Stimulated activated CD4-positive, alpha-beta T cell treated with anti-CD3 and anti-CD28 coated beads, Interleukin-1b, Interleukin-23, amount 100 ng/mL, for 48 hours (primary cell): ENCODE data around the gene PLA2G5.
"Not testable (repeated sequence)": the region's sequence is repeated elsewhere in the genome, so short reads cannot be mapped to it uniquely, and the experiment has no call there.

Experiments used
- DNase-seq: peaks from one replicate; pipeline ENCODE4 v3.0.0-alpha.2; 2020

PLA2G5 gene

DNA sequence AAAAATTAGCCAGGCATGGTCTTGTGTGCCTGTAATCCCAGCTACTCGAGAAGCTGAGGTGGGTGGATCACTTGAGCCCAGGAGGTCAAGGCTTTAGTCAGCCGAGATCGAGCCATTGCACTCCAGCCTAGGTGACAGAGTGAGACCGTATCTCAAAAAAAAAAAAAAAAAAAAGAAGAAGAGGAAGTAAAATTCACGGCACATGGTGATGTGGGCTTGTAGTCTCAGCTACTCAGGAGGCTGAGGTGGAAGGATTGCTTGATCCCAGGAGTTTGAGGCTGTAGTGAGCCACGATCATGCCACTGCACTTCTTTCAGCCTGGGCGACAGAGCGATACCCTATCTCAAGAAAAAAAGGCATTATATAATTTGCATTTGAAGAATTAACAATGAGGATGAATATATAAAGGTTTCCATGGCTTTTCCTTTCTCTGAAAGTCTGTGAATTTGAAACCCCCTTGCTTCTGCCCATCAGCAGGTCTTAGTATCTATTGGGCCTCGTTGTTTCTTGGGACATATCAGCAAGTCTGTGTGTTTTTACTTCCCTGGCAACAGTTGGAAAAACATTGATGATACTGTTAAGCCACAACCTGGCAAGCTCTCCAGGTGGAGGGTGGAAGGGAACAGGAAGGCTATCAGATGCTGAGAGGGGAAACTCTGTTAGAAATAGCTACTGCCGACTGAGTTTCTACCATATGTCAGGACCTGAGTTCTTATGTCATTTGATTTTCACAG is 53.9 kb downstream of the PLA2G5 start:
- no peak for DNase-seq

DNA sequence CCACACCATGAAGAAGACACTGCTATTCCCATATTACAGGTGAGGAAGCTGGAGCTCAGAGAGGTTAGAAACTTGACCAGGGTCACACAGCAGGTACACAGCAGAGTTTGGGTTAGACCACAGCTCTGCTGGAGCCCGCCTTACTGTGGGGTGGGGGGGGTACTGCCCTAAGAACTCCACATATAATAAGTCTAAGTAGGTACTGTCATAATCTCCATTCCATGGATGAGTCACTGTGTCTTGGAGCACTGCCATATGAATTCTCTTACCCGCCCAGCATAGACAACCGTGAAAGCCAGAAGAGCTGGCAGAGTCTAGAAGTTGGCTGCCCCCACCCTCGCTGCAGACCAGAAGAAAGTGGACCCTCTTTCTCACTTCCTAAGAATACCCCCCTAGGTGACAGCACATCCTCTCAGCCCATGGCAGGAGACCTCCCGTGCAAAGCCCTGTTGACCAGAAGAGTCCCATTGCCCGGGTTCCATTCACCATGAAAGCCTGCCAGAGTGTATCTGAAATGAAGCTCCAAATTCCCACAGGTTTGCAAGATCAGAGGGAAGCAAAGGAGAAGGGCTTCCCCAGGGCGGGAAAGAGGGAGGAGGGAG is 54.6 kb downstream of the PLA2G5 start:
- DNase-seq = no peak

GRCh38 chr1:20125100-20125499 is 55.1 kb downstream of the PLA2G5 start:
- no peak for DNase-seq

- DNase-seq = no peak
Measured at GRCh38 chr1:20126041-20126805, 56.2 kb downstream of the PLA2G5 start.

DNA sequence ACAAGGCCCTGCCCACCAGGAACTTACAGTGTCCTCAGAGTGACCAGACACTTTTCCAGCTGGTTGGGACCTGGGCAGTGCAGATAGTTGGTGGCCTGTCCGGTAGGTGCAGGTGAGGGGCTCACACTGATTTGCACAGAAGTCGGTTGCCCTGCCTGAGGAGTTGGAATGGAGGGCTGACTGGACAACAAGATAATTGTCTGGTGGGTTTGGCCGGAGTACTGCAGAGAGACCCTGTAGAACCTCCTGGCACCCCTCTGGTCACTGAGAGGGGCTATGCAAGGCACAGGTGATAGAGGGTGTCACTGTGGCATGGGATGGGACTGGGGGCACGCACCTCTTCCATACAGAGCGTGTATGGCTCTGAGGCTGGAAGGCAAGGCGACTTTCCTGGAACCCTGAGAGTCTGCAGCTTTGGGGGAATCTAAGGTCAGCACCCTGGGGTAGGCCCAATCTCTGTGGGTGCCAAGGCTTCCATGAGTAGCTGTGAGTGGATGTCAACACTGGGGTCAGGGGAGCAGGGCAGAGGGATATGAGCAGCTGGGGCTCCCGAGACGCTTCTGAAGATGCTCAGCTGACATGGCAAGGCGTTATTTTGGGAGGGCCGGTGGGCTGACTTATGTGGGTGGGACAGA is 56.9 kb downstream of the PLA2G5 start:
- DNase-seq = no peak

GRCh38 chr1:20130518-20130917 is 60.5 kb downstream of the PLA2G5 start:
- DNase-seq = not testable (repeated sequence)

DNA sequence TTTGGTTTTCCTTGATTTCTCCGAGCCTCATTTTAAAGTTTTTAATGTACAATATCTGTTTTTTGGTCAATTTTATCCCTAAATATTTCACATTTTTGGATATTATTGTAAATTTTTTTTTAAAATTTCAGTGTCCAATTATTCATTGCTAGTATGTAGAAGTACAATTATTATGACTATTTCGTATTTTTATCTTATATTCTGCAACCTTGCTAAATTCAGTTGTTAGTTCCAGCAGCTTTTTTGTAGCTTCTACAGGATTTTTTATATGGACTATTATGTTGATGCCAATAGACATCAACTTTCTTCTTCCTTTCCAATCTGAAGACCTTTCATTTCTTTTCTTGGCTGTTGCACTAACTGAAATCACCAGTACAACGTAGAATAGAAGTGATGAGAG is 65.0 kb downstream of the PLA2G5 start:
- DNase-seq = no peak

DNA sequence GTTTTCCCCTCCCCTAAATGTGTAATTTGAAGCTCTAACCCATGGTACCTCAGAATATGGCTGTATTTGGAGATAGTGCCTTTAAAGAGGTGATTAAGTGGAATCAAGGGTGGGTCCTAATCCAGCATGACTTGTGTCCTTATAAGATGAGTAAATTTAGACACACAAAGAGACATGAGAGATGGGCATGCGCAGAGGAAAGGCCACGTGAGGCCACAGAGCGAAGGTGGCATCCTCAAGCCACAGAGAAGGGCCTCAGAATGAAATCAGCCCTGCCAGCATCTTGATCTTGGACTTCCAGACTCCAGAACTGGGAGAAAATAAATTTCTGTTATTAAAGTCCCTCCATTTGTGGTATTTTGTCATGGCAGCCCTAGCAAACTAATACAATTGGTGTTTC is 66.3 kb downstream of the PLA2G5 start:
- no peak for DNase-seq

DNA sequence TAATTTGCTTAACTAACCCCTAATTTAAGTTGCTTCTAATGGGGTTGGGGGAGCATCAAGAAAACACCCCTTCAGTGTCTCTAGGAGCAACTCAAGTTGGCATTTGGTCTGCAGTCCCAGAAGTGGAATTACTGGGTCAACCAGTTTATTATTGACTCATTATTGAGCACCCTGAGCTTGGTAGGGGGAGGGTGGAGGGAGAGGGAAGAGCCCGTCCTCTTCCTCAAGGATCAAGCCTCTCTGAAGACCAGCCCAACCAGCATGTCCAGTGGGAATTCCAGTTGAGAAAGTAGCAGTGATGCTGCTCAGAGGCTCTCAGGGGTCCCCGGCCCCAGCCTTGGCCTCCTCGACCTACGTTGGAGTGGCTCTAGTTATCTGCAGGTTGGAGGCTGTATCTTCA is 67.1 kb downstream of the PLA2G5 start:
- DNase-seq = no peak

GRCh38 chr1:20137604-20138003 is 67.6 kb downstream of the PLA2G5 start:
- no peak for DNase-seq

- DNase-seq = no peak
Measured at GRCh38 chr1:20138346-20138745, 68.4 kb downstream of the PLA2G5 start.

- DNase-seq = no peak
Measured at GRCh38 chr1:20138961-20139550, 69.1 kb downstream of the PLA2G5 start, which contains the start of gene PLA2G2F. PLA2G2F (plus strand) TSS chr1:20139323; CDS start chr1:20139428, 105 bp downstream.

DNA sequence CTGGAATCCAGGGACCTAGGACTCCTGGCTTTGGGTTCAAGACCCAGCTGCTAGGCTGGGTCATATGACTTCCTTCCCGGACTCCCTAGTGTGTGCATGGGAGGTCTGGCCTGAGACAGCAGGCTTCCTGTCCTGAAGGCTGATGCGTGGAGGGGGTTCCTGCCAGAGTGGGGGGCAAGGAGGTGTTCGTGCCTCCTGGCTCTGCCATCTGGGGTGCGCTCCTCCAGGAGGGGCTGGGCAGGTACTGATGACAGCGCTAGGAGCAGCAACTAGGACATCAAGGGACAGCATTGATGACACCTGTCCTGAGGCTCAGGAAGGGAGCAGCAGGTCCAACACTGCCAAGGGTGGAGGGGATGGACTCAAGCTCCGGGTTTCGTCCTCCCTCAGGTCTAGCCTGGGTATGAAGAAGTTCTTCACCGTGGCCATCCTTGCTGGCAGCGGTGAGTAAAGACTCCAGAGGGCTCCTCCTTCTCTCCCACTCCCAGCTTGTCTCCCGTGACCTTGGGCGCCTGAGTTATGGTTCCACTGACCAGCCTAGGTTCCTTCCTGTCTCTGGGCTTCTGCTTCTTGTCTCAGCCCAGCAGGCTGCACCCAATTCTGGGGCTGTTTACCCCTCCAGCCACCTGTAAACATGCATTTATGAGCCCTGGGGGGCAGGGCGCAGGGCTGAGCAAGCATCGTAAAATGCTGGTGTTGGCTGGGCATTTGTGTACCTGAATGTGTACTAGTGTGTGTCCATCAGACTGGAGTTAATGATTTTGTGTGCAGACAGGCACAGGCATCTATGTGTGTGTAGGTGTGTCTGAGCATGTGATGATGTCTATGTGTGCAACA is 70.0 kb downstream of the PLA2G5 start:
- no peak for DNase-seq

GRCh38 chr1:20141001-20141400 is 71.0 kb downstream of the PLA2G5 start:
- no peak for DNase-seq

GRCh38 chr1:20141466-20141865 is 71.5 kb downstream of the PLA2G5 start:
- no peak for DNase-seq
